K562 (cell line): ENCODE measurements around the gene MKNK1. TPM values are rescaled to one million over a fixed set of nuclear protein-coding genes. Genes with fewer than 3 reads are reported as not detected.

Source experiments
- ATAC-seq: fragments of 200-7000 bp; cut with Tn5 transposase; 3 replicates; pipeline ENCODE4 v1.9.1; 2020; ENCODE audit warnings: moderate library complexity
- BruUV-seq: library from RNA; stranded (reverse); fragments of 400-500 nt; replicated peaks from 2 replicates; lab custom pipeline; 2021; lab: Mats Ljungman, UMichigan
- CTCF ChIA-PET: fragments of 300-600 bp; formaldehyde crosslinking; extraction: SDS; loops from one replicate; lab custom pipeline; 2021; ENCODE audit warnings: low intra/inter-chr PET ratio; lab: Yijun Ruan, JAX
- POLR2A ChIA-PET: fragments of 300-600, 350-650 bp; sonication (Branson Sonifier 250); formaldehyde crosslinking; extraction: SDS; loops from one replicate; lab custom pipeline; 2021; ENCODE audit warnings: antibody characterized with exemption, inconsistent platforms; lab: Yijun Ruan, JAX
- DNase-seq, 4 experiments: peaks; one replicate each; pipeline versions ENCODE4 v3.0.0 to v3.0.0-alpha.2; 2011 to 2018; ENCODE audit warnings: low spot score in 3 of 4, mixed read lengths in 3 of 4; ENCODE audit errors: extremely low read depth in 1 of 4
- FAIRE-seq: peaks from 2 replicates; lab custom pipeline; 2011; peaks lifted over from hg19 to GRCh38; lab: Jason Lieb, UNC
- H2AFZ ChIP-seq: 2 replicates; pipeline ENCODE4 v1.6.0; 2011; ENCODE audit warnings: low read depth, low read length, control low read depth, inconsistent platforms
- H3K27ac ChIP-seq: fragments of 200-600 bp; 3 replicates; pipeline ENCODE4 v1.8.0; 2011; ENCODE audit warnings: low read depth, mild to moderate bottlenecking, control low read depth, inconsistent platforms, low read length, moderate library complexity, mixed read lengths; ENCODE audit errors: extremely low read depth
- H3K27me3 ChIP-seq, 2 experiments: fragments of 300-600 bp in 1 of 2; 2 replicates in 1 of 2; 3 replicates in 1 of 2; pipeline versions ENCODE4 v1.6.0 to v1.8.0; 2011; ENCODE audit warnings: inconsistent platforms in 2 of 2, low read length in 2 of 2, mild to moderate bottlenecking in 1 of 2, mixed read lengths in 1 of 2, moderate library complexity in 1 of 2; ENCODE audit not compliant: control insufficient read depth in 2 of 2, insufficient read depth in 2 of 2
- H3K36me3 ChIP-seq: fragments of 300-600 bp; 3 replicates; pipeline ENCODE4 v1.8.0; 2011; ENCODE audit warnings: mild to moderate bottlenecking, low read length, inconsistent platforms; ENCODE audit not compliant: control insufficient read depth, insufficient read depth
- H3K4me1 ChIP-seq, 2 experiments: fragments of 200-600 bp in 1 of 2; replicated peaks in 1 of 2; 2 replicates in 1 of 2; 3 replicates in 1 of 2; pipeline versions ENCODE4 v1.5.1 to v1.8.0; 2011; ENCODE audit warnings: inconsistent platforms in 2 of 2, low read length in 2 of 2, mild to moderate bottlenecking in 1 of 2, mixed read lengths in 1 of 2, moderate library complexity in 1 of 2; ENCODE audit not compliant: control insufficient read depth in 2 of 2, insufficient read depth in 2 of 2
- H3K4me2 ChIP-seq: 2 replicates; pipeline ENCODE4 v1.6.1; 2011; ENCODE audit warnings: low read length, control low read depth, inconsistent platforms, mixed read lengths; ENCODE audit not compliant: insufficient read depth
- H3K4me3 ChIP-seq: fragments of 200-600 bp; sonication (generic), shearing (Covaris generic); 2 replicates; pipeline ENCODE4 v1.5.1; 2016; ENCODE audit warnings: control low read depth, inconsistent platforms
- H3K79me2 ChIP-seq: fragments of 200-600 bp; 3 replicates; pipeline ENCODE4 v1.8.0; 2011; ENCODE audit warnings: low read length, inconsistent platforms; ENCODE audit not compliant: control insufficient read depth, insufficient read depth
- H3K9ac ChIP-seq, 2 experiments: 2 replicates each; pipeline versions ENCODE4 v1.6.0 to v1.6.1; 2011; ENCODE audit warnings: low read depth in 2 of 2, low read length in 2 of 2, control low read depth in 1 of 2, inconsistent platforms in 1 of 2, mild to moderate bottlenecking in 1 of 2, mixed read lengths in 1 of 2; ENCODE audit not compliant: insufficient read depth in 1 of 2
- H3K9me1 ChIP-seq: one replicate; pipeline ENCODE4 v1.6.0; 2011; ENCODE audit warnings: inconsistent platforms, mild to moderate bottlenecking, low read length, moderate library complexity; ENCODE audit not compliant: control insufficient read depth, insufficient read depth
- H3K9me3 ChIP-seq: replicated peaks from 2 replicates; pipeline ENCODE4 v1.5.1; 2011; ENCODE audit warnings: low read depth, low read length, inconsistent platforms; ENCODE audit not compliant: control insufficient read depth, insufficient read depth
- H4K20me1 ChIP-seq: replicated peaks from 2 replicates; pipeline ENCODE4 v1.6.1; 2011; ENCODE audit warnings: low read length, inconsistent platforms, mixed read lengths; ENCODE audit not compliant: control insufficient read depth, insufficient read depth
- EGR1 ChIP-seq: fragments of 450-650 bp; conservative IDR thresholded peaks from 2 replicates; pipeline ENCODE4 v1.6.1; 2017; ENCODE audit warnings: mild to moderate bottlenecking
- HLTF ChIP-seq: fragments of 450-650 bp; IDR thresholded peaks from 2 replicates; pipeline ENCODE4 v1.6.1; 2016
- JUNB ChIP-seq: fragments of 450-650 bp; formaldehyde crosslinking; conservative IDR thresholded peaks from 2 replicates; pipeline ENCODE4 v1.4.0; 2020; ENCODE audit warnings: mild to moderate bottlenecking
- NR2C1 ChIP-seq, 2 experiments: fragments of 450-650 bp; IDR thresholded peaks; 2 replicates each; pipeline ENCODE4 v1.6.1; 2017; ENCODE audit warnings: mild to moderate bottlenecking in 2 of 2, antibody characterized with exemption in 1 of 2, inconsistent platforms in 1 of 2, missing compliant biosample characterization in 1 of 2, missing genetic modification characterization in 1 of 2
- RHOXF2B ChIP-seq: fragments of 250-450 bp; sonication (Bioruptor Pico); conservative IDR thresholded peaks from 2 replicates; pipeline ENCODE4 v1.5.1; 2021
- SP1 ChIP-seq: sonication (generic); formaldehyde crosslinking; IDR thresholded peaks from 2 replicates; pipeline ENCODE4 v1.8.1; 2022; ENCODE audit warnings: mild to moderate bottlenecking, missing genetic modification reagents
- TCF3 ChIP-seq: sonication (generic); formaldehyde crosslinking; IDR thresholded peaks from 2 replicates; pipeline ENCODE4 v1.4.0; 2020; ENCODE audit warnings: mild to moderate bottlenecking, missing genetic modification reagents
- TFAP4 ChIP-seq: sonication (generic); formaldehyde crosslinking; IDR thresholded peaks from 2 replicates; pipeline ENCODE4 v1.8.0; 2022; ENCODE audit warnings: missing genetic modification reagents, mild to moderate bottlenecking, moderate library complexity, borderline replicate concordance
- VEZF1 ChIP-seq: fragments of 200-800 bp; sonication (Bioruptor generic); IDR thresholded peaks from 2 replicates; pipeline ENCODE4 v1.6.1; 2017; ENCODE audit warnings: missing genetic modification characterization, missing compliant biosample characterization
- ZNF431 ChIP-seq: sonication (generic); formaldehyde crosslinking; IDR thresholded peaks from 2 replicates; pipeline ENCODE4 v1.8.0; 2022; ENCODE audit warnings: mild to moderate bottlenecking, missing genetic modification reagents
- WGBS: fragments of 100-300 bp; shearing (Covaris generic); methylation state at CpG from one replicate; pipeline ENCODE4 v1.1.6; 2016; ENCODE audit warnings: low coverage, mixed read lengths; ENCODE audit not compliant: insufficient coverage; ENCODE audit errors: missing lambda C conversion rate; 5-methylcytosine and 5-hydroxymethylcytosine counted together
- in situ Hi-C: fragments of 300-500 bp; cut with MboI; formaldehyde crosslinking; loops from 4 replicates; pipeline ENCODE4 v1.15.0; 2018; ENCODE audit warnings: inconsistent platforms, mixed read lengths
- intact Hi-C: fragments of 100-400 bp; cut with micrococcal nuclease; formaldehyde crosslinking; loops from 2 replicates; pipeline ENCODE4 v1.14.2; 2022
- polyA plus RNA-seq, 8 experiments: library from polyadenylated mRNA; depleted of rRNA in 4 of 8; stranded (reverse) in 5 of 8; unstranded in 3 of 8; fragments of >200 nt; fragmentation: Nextera tagmentation in 2 of 8; fragmentation: Illumina TruSeq in 1 of 8; extraction: Ambion mirVana in 2 of 8; extraction: Trizol in 1 of 8; gene quantifications; 2 replicates each; pipeline versions ENCODE4 v1.2.1 to v1.2.3, GENCODE V29; 2011 to 2014; ENCODE audit warnings: inconsistent platforms in 1 of 8, missing spikeins in 1 of 8
- total RNA-seq, 7 experiments: library from RNA; depleted of rRNA in 6 of 7; stranded (reverse); fragments of >200 nt in 6 of 7; fragmentation: Illumina TruSeq in 2 of 7; extraction: Trizol in 2 of 7; gene quantifications; 2 replicates each; pipeline versions ENCODE4 v1.2.1 to v1.2.3, GENCODE V29; 2011 to 2021; ENCODE audit warnings: low replicate concordance in 1 of 7

MKNK1 gene
- total and polyA plus RNA-seq, 9 of the 15 experiments (the other 6 are each of a cell fraction or from before 2014, with no cell fraction given) = 27.7 to 51.3 (median 43.7) TPM

DNA sequence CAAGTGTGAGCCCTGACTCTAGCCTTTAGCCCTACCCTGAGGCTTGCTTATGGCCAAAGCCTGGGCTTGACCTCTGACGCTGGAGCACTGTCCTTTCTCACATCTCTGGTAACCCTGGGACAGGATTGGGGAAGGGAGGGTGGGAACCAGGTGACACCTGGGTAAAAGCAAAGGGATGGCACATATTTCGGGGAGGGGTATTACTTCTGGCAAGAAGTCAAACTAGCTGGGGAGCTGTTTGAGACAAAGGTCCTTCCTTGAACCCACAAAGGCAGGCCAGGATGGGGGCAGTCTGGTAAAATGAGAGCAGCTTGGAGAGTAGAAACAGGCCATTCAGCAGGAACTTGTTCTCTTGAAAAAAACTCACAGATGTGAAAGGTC lies 10.5 kb upstream of the MKNK1 start:
- in situ Hi-C loops = no loop called here
- FAIRE-seq = no peak

DNA sequence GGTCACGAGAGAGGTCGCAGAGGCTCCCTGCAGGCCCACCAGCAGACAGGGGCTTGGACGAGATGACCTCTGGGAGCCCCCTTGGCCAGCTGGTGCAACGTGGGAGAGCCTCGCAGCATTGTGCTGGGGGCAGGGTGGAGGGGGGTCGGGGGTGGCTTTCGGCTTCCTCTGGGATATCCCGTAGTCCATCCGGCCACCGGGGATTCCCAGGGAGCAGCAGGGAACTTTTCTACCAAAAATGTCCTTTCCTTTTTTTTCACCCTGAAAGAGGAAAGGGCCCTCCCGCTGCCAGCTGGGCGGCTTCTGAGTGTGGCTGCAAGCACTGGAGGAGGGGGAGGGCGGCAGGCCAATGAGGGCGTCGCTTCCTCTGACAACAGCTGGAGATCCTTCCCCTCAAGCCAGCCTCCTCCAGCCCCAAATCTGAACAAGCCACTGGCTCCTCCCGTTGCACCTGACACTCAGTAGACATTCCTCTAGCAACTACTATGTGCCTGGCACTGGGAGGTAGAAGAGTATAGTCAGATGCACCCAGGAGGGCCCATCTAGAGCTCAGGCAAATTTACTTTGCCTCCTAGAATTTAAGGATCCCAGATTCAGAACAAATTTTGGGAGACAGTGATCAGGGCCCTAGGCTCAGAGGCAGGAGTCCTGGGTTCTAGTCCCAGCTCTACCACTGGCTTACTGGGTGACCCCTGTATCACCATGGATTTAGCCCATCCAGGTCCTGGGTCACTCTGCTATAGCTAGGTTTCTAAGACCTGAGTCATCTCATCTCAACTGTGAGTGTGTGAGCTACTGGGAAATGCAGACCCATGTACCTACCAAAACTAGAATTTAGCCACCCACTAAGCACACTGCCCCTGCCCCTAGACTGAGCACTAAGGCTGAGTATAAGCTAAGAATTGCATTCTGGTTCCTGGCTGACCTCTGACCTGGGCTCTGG lies 9.9 kb upstream of the MKNK1 start:
- Histone ChIP-seq H3K27me3 (no peaks in the 10 kb centered on the region), H3K9me1 (peaks cover 3% of the 10 kb centered on the region), H3K36me3 (no peaks in the 10 kb centered on the region), H3K4me3 (no peak overlapping the region), H3K4me2 (no peak overlapping the region), H3K9me3 (no peaks in the 10 kb centered on the region), H4K20me1 (peaks cover 3% of the 10 kb centered on the region), H3K27ac (no peak overlapping the region), H3K79me2 (peaks cover 4% of the 10 kb centered on the region; the same call in 2 of the 3 replicates), H3K9ac (peak overlapping the region in 1 of 2 experiments; percentile 33; a peak in 1 of 4 replicates), H3K4me1 (peaks cover 20 to 45% of the 10 kb centered on the region in 2 experiments), H2AFZ (no peak overlapping the region)
- ATAC-seq (no peak), FAIRE-seq (no peak), DNase-seq (peak in 2 of 4 experiments; percentile 35 to 43)
- in situ Hi-C loops = no loop called here
- CTCF ChIA-PET = no interaction called here
- POLR2A ChIA-PET = interaction anchor here (1.1 to 1.5 kb wide), 3 partner anchors 8 to 10 kb away, joined by 6 to 9 read pairs (median 6); partner anchors contain the start of gene MKNK1
- BruUV-seq = no TSS peak
- TF ChIP-seq EGR1 (no peak), ZNF431 (CRISPR knock-in tag) (no peak), VEZF1 (0 out of 2 replicates have a peak, but pooled peaks have one; percentile 21), TFAP4 (CRISPR knock-in tag) (peak; percentile 60), RHOXF2B (CRISPR knock-in tag) (no peak), HLTF (no peak), NR2C1 (IDR thresholded peaks at IDR 0.05) (peak; percentile 29; the same call in 1 of the 2 replicates), NR2C1 (tag; IDR thresholded peaks at IDR 0.05) (peak; percentile 34; the same call in 1 of the 2 replicates)
- WGBS = 59% methylated on average over 8 of the region's 16 CpGs
- intact Hi-C loops = no loop called here

More for the DNA sequence above, 10.5 kb upstream of the MKNK1 start:
- H4K20me1 ChIP-seq = peaks cover 3% of the 10 kb centered on the region
- H3K79me2 ChIP-seq = peaks cover 4% of the 10 kb centered on the region; the same call in 2 of the 3 replicates
- no peaks in the 10 kb centered on the region for H3K27me3 ChIP-seq
- H3K9me3 ChIP-seq = no peaks in the 10 kb centered on the region
- H3K4me2 ChIP-seq = no peak overlapping the region
- no peak for ATAC-seq
- DNase-seq = no peak
- H3K27ac ChIP-seq = no peak overlapping the region
- no TSS peak for BruUV-seq
- no peak overlapping the region for H2AFZ ChIP-seq
- H3K9me1 ChIP-seq = peaks cover 3% of the 10 kb centered on the region
- H3K36me3 ChIP-seq = no peaks in the 10 kb centered on the region
- H3K4me1 ChIP-seq = peaks cover 20 to 45% of the 10 kb centered on the region in 2 experiments
- WGBS = 51% methylated on average over 2 of the region's 2 CpGs
- H3K4me3 ChIP-seq = no peak overlapping the region
- CTCF ChIA-PET = no interaction called here
- intact Hi-C loops = no loop called here
- peak overlapping the region in 1 of 2 experiments; percentile 10; a peak in 1 of 4 replicates for H3K9ac ChIP-seq
- POLR2A ChIA-PET = interaction anchor here (1.1 to 1.9 kb wide), 4 partner anchors 9 to 10 kb away, joined by 6 to 13 read pairs (median 8); partner anchors contain the start of gene MKNK1
- TF ChIP-seq SP1 (CRISPR knock-in tag) (no peak), TCF3 (CRISPR knock-in tag) (no peak), JUNB (no peak), RHOXF2B (CRISPR knock-in tag) (no peak)
